Astrocyte of the spinal cord (primary cell): ENCODE results near the gene BMP4.

ENCODE experiments used
- DNase-seq: peaks from one replicate; pipeline ENCODE4 v3.0.0; 2011; ENCODE audit warnings: low read depth, low spot score
- H3K4me3 ChIP-seq: 2 replicates; pipeline ENCODE4 v1.5.1; 2011; ENCODE audit warnings: low read depth, mild to moderate bottlenecking, low read length, moderate library complexity
- CTCF ChIP-seq: IDR thresholded peaks from 2 replicates; pipeline ENCODE4 v1.5.1; 2012; ENCODE audit warnings: low read depth, mild to moderate bottlenecking, low read length, inconsistent platforms
- in situ Hi-C: cut with HindIII; loops from 2 replicates; pipeline ENCODE4 v1.10.0; 2017; ENCODE audit warnings: low sequenced_read_pairs

The BMP4 gene

GRCh38 chr14:53925201-53925766 is 31.3 kb downstream of the BMP4 start:
- no peak overlapping the region for H3K4me3 ChIP-seq
- in situ Hi-C loops = no loop called here
- no peak for TF ChIP-seq CTCF
- DNase-seq = no peak

GRCh38 chr14:53924753-53925152 is 31.9 kb downstream of the BMP4 start:
- peak; percentile 90 for DNase-seq
- in situ Hi-C loops = no loop called here
- no peak for TF ChIP-seq CTCF
- H3K4me3 ChIP-seq = no peak overlapping the region

GRCh38 chr14:53921027-53921426 is 35.6 kb downstream of the BMP4 start:
- in situ Hi-C loops = no loop called here
- no peak for TF ChIP-seq CTCF
- H3K4me3 ChIP-seq = no peak overlapping the region
- DNase-seq = no peak

GRCh38 chr14:53916239-53916638 is 40.4 kb downstream of the BMP4 start:
- no peak overlapping the region for H3K4me3 ChIP-seq
- in situ Hi-C loops = no loop called here
- no peak for DNase-seq
- no peak for TF ChIP-seq CTCF

- H3K4me3 ChIP-seq = no peak overlapping the region
- DNase-seq = no peak
- in situ Hi-C loops = no loop called here
- no peak for TF ChIP-seq CTCF
Observed at GRCh38 chr14:53915364-53916014, 41.1 kb downstream of the BMP4 start.

- no peak for TF ChIP-seq CTCF
- in situ Hi-C loops = no loop called here
- no peak for DNase-seq
- H3K4me3 ChIP-seq = no peak overlapping the region
Observed at GRCh38 chr14:53912021-53912420, 44.6 kb downstream of the BMP4 start.
